Naive thymus-derived CD8-positive, alpha-beta T cell (primary cell): ENCODE results near the gene C2orf74. TPM values are rescaled to one million over a fixed set of nuclear protein-coding genes. Genes with fewer than 3 reads are reported as not detected.

ENCODE experiments used
- ATAC-seq, 2 donors: fragments of 150-1000 bp; cut with Tn5 transposase in 1 of 2; sonication (Bioruptor Pico), chemical (Tn5 transposase) in 1 of 2; 1 replicate in 1 of 2; 2 replicates in 1 of 2; pipeline ENCODE4 v1.10.0; 2021; ENCODE audit warnings: mild to moderate bottlenecking in 2 of 2, moderate library complexity in 2 of 2
- POLR2A ChIA-PET: fragments of 350-600 bp; sonication (Branson Sonifier 250); formaldehyde crosslinking; loops from one replicate; lab custom pipeline; 2021; ENCODE audit warnings: antibody characterized with exemption; lab: Charles Lee
- DNase-seq, 10 donors: peaks; one replicate each; pipeline versions ENCODE4 v3.0.0 to v3.0.0-alpha.2; 2020 to 2022
- H3K27ac Mint-ChIP-seq, 10 donors: one replicate each; pipeline ENCODE4 v1.8.0; 2020 to 2022; ENCODE audit warnings: mild to moderate bottlenecking in 10 of 10, mixed read lengths in 10 of 10, moderate library complexity in 4 of 10, inconsistent platforms in 1 of 10
- H3K27me3 Mint-ChIP-seq, 5 donors: one replicate each; pipeline ENCODE4 v1.8.0; 2021 to 2022; ENCODE audit warnings: mixed read lengths in 5 of 5
- H3K36me3 Mint-ChIP-seq, 3 donors: one replicate each; pipeline ENCODE4 v1.8.0; 2020 to 2022; ENCODE audit warnings: mixed read lengths in 3 of 3, mild to moderate bottlenecking in 2 of 3, inconsistent platforms in 1 of 3
- H3K4me1 Mint-ChIP-seq, 4 donors: one replicate each; pipeline ENCODE4 v1.8.0; 2021 to 2022; ENCODE audit warnings: mixed read lengths in 4 of 4
- H3K4me3 Mint-ChIP-seq, 10 donors: one replicate each; pipeline ENCODE4 v1.8.0; 2020 to 2022; ENCODE audit warnings: mild to moderate bottlenecking in 10 of 10, mixed read lengths in 10 of 10, moderate library complexity in 6 of 10, inconsistent platforms in 1 of 10
- H3K9me3 Mint-ChIP-seq, 9 donors: one replicate each; pipeline ENCODE4 v1.8.0; 2020 to 2022; ENCODE audit warnings: mixed read lengths in 9 of 9, mild to moderate bottlenecking in 3 of 9, inconsistent platforms in 1 of 9, moderate library complexity in 1 of 9
- polyA plus RNA-seq, 3 donors: library from polyadenylated mRNA; unstranded; fragments of 300-500 nt; fragmentation: Illumina TruSeq; gene quantifications; one replicate each; pipeline ENCODE4 v1.2.3, GENCODE V29; 2021
- total RNA-seq, 8 experiments: library from RNA in 2 of 8; stranded (reverse) in 2 of 8; gene quantifications; one replicate each; pipeline ENCODE4 v1.2.3 and lab custom pipeline; 2021 to 2026

Gene C2orf74
- total and polyA plus RNA-seq, 5 experiments from 2014 or later = 21.3 to 62.1 (median 45.5) TPM

DNA sequence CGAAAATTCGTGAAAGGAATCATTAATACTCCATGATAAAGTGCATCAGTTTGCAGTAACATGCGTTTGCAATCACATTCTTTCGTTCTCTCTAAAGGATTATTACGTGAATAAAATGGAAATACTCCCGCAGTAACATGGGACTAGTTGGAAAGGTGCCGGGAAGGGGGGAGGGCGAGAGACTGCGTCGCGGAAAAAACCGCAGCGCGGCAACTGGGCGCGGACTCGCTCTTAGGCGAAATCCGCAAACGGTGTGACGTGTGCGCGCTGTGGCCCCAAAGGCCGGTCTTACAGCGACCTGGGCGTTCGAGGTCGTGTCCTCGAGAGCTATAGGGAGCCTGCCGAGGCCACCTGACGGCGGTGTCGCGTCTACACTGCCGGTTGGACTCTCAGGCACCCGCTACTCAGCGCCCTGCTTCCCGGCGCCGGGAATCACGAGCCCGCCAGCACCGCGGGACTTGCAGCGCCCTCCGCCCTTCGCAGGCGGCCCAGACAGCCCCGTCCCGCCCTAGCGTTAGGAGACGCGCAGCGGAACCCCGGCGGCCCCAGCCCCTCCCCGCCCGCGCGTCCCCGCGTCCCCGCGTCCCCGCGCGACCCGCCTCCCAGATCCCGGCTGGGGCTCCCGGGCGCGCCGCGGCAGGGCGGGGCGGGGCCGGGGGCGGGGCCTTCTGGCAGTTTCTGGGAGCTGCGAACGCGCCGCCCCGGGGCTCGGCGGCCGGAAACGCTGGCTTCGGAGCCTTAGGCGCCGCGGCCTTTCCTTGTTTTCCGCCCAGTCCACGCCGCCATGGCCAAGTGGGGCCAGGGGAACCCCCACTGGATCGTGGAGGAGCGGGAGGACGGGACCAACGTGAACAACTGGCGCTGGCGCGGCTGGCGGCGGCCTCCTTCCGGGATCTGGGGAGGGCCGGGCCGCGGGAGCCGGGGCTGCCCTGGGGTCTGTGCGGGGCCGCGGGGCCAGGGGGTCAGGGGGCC lies 15.1 kb downstream of the C2orf74 start:
- Mint-ChIP-seq H3K9me3 (no peaks in the 10 kb centered on the region), H3K4me1 (peaks cover 32 to 58% (median 54%) of the 10 kb centered on the region in 4 donors), H3K27ac (peak overlapping the region; percentile 89 to 99 (median 94)), H3K36me3 (peaks cover 0 to 26% (median 3%) of the 10 kb centered on the region in 3 donors), H3K27me3 (no peaks in the 10 kb centered on the region), H3K4me3 (peak overlapping the region; percentile 80 to 97 (median 93))
- DNase-seq (peak; percentile 85 to 98 (median 92)), ATAC-seq (peak; percentile 87 to 89)
- POLR2A ChIA-PET = interaction anchor here (0.6 to 3.6 kb wide), 17 partner anchors 9 to 677 kb away, joined by 3 to 53 read pairs (median 4); partner anchors contain the start of genes C2orf74, FAM161A, PEX13 and PUS10

DNA sequence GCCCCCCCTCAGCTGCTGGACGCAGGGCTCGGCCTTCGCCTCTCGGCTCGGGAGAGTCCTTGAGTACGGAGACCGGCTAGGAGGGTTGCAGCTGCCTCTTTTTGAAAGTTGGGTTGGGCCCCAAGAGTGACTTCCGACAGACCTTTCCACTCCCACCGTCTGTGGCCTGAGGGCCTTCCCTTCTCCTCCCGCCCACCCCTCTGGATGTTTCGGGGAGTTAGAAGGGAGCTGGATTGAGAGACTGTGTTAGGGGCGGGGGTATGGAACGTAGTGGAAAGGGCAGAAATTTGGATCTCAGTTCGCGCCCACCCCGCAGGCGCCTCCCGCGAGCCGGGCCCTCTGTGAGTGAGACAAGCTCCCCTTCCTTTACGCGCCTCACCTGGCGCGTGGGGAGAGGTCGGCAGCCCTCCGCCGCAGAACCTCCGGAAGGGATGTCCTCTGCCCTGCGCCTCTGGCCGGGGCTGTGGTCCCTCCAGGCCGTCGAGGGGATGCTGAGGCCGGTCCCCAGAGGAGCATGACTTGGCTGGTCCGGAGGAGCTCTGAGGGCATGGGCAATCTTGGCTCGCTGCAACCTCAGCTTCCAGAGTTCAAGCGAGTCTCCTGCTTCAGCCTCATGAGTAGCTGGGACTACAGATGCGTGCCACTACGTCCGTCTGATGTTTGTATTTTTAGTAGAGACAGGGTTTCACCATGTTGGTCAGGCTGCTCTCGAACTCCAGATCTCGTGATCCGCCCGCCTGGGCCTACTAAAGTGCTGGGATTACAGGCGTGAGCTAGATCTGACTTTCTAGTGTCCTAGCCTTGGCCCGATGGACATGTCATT lies 15.9 kb downstream of the C2orf74 start:
- peak overlapping the region; percentile 93 to 99 (median 97) for H3K27ac Mint-ChIP-seq
- no peaks in the 10 kb centered on the region for H3K27me3 Mint-ChIP-seq
- peaks cover 37 to 65% (median 60%) of the 10 kb centered on the region in 4 donors for H3K4me1 Mint-ChIP-seq
- POLR2A ChIA-PET = interaction anchor here (0.6 to 3.6 kb wide), 16 partner anchors 10 to 676 kb away, joined by 3 to 53 read pairs (median 4); partner anchors contain the start of genes C2orf74, FAM161A, PEX13 and PUS10
- DNase-seq (peak in 8 of 10 donors; percentile 8 to 53 (median 30)), ATAC-seq (peak; percentile 27 to 37)
- H3K36me3 Mint-ChIP-seq = peaks cover 0 to 33% (median 9%) of the 10 kb centered on the region in 3 donors
- peak overlapping the region; percentile 80 to 97 (median 94) for H3K4me3 Mint-ChIP-seq
- no peaks in the 10 kb centered on the region for H3K9me3 Mint-ChIP-seq

DNA sequence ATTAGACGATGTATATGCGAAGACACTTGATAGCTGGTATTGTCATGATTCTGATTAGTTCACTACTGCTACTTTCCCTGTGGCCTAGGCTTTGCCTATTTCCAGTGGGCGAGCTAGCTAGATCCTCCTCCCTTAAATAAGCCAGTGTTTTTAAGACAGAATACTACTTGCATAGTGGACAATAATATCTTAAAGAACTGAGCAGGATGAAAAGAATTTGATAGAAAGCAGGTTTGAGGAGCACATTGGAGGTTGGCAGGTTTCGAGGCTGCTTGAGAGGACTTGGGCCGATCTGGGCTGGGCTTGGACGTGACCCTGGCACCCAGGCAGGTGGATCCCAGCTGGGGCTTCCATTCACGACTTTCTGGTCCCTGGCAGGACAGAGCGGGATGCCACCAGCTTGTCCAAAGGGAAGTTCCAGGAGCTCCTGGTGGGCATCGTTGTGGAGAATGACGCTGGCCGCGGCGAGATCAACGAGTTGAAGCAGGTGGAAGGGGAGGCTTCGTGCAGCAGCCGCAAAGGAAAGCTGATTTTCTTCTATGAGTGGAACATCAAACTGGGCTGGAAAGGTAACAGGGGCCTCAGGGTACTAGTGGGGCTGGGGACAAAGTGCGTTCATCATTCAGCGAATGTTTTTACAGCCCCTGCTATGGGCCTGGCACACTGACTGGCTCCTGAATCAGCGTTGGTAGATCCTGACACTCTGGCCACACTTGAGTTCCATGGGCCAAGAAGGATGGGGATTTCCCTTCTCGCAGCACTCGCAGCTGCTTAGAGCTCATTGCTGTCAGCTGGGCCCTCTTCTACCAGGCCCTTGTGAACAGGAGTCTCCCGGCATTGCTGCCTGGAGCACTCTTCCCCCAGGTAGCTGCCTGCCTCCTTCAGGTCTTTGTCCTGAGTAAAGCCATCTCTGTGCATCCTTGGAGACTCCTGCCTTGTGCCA lies 16.9 kb downstream of the C2orf74 start:
- ATAC-seq = no peak
- Mint-ChIP-seq H3K27ac (peak overlapping the region; percentile 88 to 99 (median 97)), H3K36me3 (peaks cover 0 to 43% (median 17%) of the 10 kb centered on the region in 3 donors), H3K4me1 (peaks cover 42 to 74% (median 69%) of the 10 kb centered on the region in 4 donors), H3K27me3 (no peaks in the 10 kb centered on the region), H3K9me3 (no peaks in the 10 kb centered on the region), H3K4me3 (peak overlapping the region; percentile 80 to 97 (median 94))
- no peak for DNase-seq
- POLR2A ChIA-PET = interaction anchor here (0.8 to 3.6 kb wide), 9 partner anchors 9 to 360 kb away, joined by 3 to 53 read pairs (median 3); partner anchors contain the start of genes C2orf74, PEX13, PUS10 and XPO1

- Mint-ChIP-seq H3K36me3 (peaks cover 0 to 53% (median 21%) of the 10 kb centered on the region in 3 donors), H3K9me3 (no peaks in the 10 kb centered on the region), H3K4me1 (peaks cover 48 to 80% (median 76%) of the 10 kb centered on the region in 4 donors), H3K27me3 (no peaks in the 10 kb centered on the region), H3K4me3 (peak overlapping the region; percentile 23 to 97 (median 82)), H3K27ac (peak overlapping the region; percentile 82 to 99 (median 92))
- ATAC-seq (no peak), DNase-seq (no peak)
- POLR2A ChIA-PET = interaction anchor here (1.3 kb wide), 1 partner anchor 50 kb away, joined by 3 read pairs; no protein-coding TSS in a partner anchor
Measured at GRCh38 chr2:61179701-61180639, 18.0 kb downstream of the C2orf74 start.

DNA sequence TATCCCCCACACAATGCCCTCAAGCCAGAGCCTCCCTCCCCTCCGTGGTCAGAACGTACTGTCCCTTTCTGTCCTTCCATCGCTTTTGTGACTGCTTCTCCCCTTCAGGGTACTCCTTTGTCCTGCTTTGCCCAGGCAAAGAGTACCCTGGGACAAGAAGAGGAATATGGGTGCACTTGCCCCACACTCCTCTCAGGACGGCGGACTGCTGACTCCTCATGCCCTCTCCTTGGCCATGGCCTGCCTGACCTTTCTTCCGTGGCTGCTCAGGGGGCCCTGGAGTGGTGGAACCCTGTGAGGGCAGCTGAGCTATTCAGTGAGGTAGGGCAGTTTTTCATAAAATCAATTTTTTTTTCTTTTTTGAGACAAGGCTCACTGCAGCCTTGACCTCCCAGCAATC lies 18.7 kb downstream of the C2orf74 start:
- Mint-ChIP-seq H3K4me3 (peak overlapping the region in 8 of 10 donors; percentile 32 to 90 (median 66)), H3K27ac (peak overlapping the region; percentile 71 to 99 (median 84)), H3K36me3 (peaks cover 0 to 60% (median 23%) of the 10 kb centered on the region in 3 donors), H3K9me3 (no peaks in the 10 kb centered on the region), H3K27me3 (no peaks in the 10 kb centered on the region), H3K4me1 (peaks cover 52 to 82% (median 80%) of the 10 kb centered on the region in 4 donors)
- ATAC-seq (no peak), DNase-seq (no peak)
- POLR2A ChIA-PET = no interaction called here

- no peak for ATAC-seq
- no peaks in the 10 kb centered on the region for H3K27me3 Mint-ChIP-seq
- H3K27ac Mint-ChIP-seq = peak overlapping the region; percentile 73 to 99 (median 81)
- H3K36me3 Mint-ChIP-seq = peaks cover 0 to 68% (median 27%) of the 10 kb centered on the region in 3 donors
- H3K9me3 Mint-ChIP-seq = no peaks in the 10 kb centered on the region
- H3K4me3 Mint-ChIP-seq = peak overlapping the region in 9 of 10 donors; percentile 2 to 90 (median 42)
- peaks cover 48 to 76% (median 73%) of the 10 kb centered on the region in 4 donors for H3K4me1 Mint-ChIP-seq
- POLR2A ChIA-PET = no interaction called here
- DNase-seq = no peak
Measured at GRCh38 chr2:61181382-61182058, 19.5 kb downstream of the C2orf74 start.

DNA sequence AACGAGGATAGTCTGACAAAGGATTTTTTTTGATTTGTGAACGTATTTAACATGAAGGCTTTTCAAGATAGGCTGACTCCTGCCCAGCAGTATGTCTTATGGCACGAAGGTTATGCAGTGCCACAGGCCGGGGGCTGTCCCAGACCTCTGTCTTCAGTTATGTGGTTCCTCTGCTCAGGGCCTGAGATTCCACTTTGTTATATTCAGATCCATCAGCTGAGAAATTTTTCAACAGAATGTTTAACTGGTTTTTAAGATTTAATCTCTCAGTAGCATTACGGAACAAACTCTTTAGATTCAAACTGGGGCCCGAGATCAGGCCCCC lies 20.0 kb downstream of the C2orf74 start:
- ATAC-seq (no peak), DNase-seq (no peak)
- Mint-ChIP-seq H3K27me3 (no peaks in the 10 kb centered on the region), H3K9me3 (no peaks in the 10 kb centered on the region), H3K4me3 (peak overlapping the region in 7 of 10 donors; percentile 2 to 80 (median 44)), H3K36me3 (peaks cover 0 to 73% (median 27%) of the 10 kb centered on the region in 3 donors), H3K27ac (peak overlapping the region in 8 of 10 donors; percentile 65 to 99 (median 80)), H3K4me1 (peaks cover 46 to 75% (median 70%) of the 10 kb centered on the region in 4 donors)
- POLR2A ChIA-PET = no interaction called here

DNA sequence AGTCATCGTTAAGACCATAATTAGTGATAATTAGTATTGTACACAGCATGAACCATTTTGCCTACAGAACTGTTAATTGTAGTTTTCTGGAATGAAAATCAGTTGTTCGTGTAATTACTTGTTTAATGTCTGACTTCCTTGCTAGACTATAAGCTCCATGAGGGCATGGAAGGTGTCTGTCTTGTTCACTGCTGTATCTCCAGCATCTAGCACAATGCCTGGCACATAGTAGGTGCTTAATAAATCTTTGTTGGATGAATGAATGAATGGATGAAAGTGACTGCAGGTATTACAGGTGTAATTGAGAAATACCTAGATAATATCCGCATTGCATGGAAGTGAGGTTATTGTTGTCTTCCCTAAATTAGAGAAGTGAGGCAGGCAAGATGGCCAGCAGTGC lies 21.8 kb downstream of the C2orf74 start:
- no peaks in the 10 kb centered on the region for H3K27me3 Mint-ChIP-seq
- H3K4me1 Mint-ChIP-seq = peaks cover 39 to 62% (median 61%) of the 10 kb centered on the region in 4 donors
- DNase-seq (no peak), ATAC-seq (no peak)
- H3K9me3 Mint-ChIP-seq = no peaks in the 10 kb centered on the region
- peak overlapping the region in 1 of 10 donors; percentile 32 for H3K4me3 Mint-ChIP-seq
- POLR2A ChIA-PET = no interaction called here
- H3K36me3 Mint-ChIP-seq = peaks cover 0 to 91% (median 27%) of the 10 kb centered on the region in 3 donors
- peak overlapping the region in 8 of 10 donors; percentile 19 to 80 (median 46) for H3K27ac Mint-ChIP-seq

GRCh38 chr2:61184263-61184662 lies 22.3 kb downstream of the C2orf74 start:
- POLR2A ChIA-PET = no interaction called here
- no peaks in the 10 kb centered on the region for H3K9me3 Mint-ChIP-seq
- H3K27ac Mint-ChIP-seq = peak overlapping the region in 6 of 10 donors; percentile 19 to 80 (median 62)

GRCh38 chr2:61185231-61185728 lies 23.3 kb downstream of the C2orf74 start:
- POLR2A ChIA-PET = no interaction called here
- H3K27ac Mint-ChIP-seq = peak overlapping the region in 9 of 10 donors; percentile 4 to 67 (median 38)
- H3K36me3 Mint-ChIP-seq = peaks cover 0 to 98% (median 27%) of the 10 kb centered on the region in 3 donors
- DNase-seq = no peak
- no peak overlapping the region for H3K4me3 Mint-ChIP-seq
- H3K9me3 Mint-ChIP-seq = no peaks in the 10 kb centered on the region
- H3K27me3 Mint-ChIP-seq = no peaks in the 10 kb centered on the region
- no peak for ATAC-seq
- H3K4me1 Mint-ChIP-seq = peaks cover 29 to 48% (median 46%) of the 10 kb centered on the region in 4 donors

More at GRCh38 chr2:61184263-61184662, 22.3 kb downstream of the C2orf74 start:
- DNase-seq (no peak), ATAC-seq (no peak)
- Mint-ChIP-seq H3K27me3 (no peaks in the 10 kb centered on the region), H3K4me1 (peaks cover 37 to 58% (median 56%) of the 10 kb centered on the region in 4 donors), H3K36me3 (peaks cover 0 to 96% (median 27%) of the 10 kb centered on the region in 3 donors), H3K4me3 (no peak overlapping the region)
